H1 (cell line): ENCODE data around the gene RNF166. TPM values are rescaled to one million over a fixed set of nuclear protein-coding genes. Genes with fewer than 3 reads are reported as not detected.

ENCODE experiments used
- BCL11A ChIP-seq, 2 experiments: IDR thresholded peaks; one replicate each; pipeline ENCODE4 v1.6.1; 2011; ENCODE audit warnings: low read depth in 2 of 2, low read length in 2 of 2, mild to moderate bottlenecking in 2 of 2
- CTBP2 ChIP-seq: IDR thresholded peaks from 2 replicates; pipeline ENCODE4 v1.7.0; 2011; ENCODE audit warnings: borderline replicate concordance, mild to moderate bottlenecking, moderate library complexity, mixed read lengths, low read length; ENCODE audit not compliant: insufficient read depth, insufficient read length
- KDM5A ChIP-seq: fragments of 200-600 bp; IDR thresholded peaks from 2 replicates; pipeline ENCODE4 v1.7.1; 2012; ENCODE audit warnings: mild to moderate bottlenecking, low read length, inconsistent platforms, mixed read lengths
- NRF1 ChIP-seq: IDR thresholded peaks from 2 replicates; pipeline ENCODE4 v1.6.1; 2011; ENCODE audit warnings: mild to moderate bottlenecking, low read depth, low read length, improper control_type of control experiment
- polyA plus RNA-seq, 7 experiments: library from polyadenylated mRNA; depleted of rRNA in 3 of 7; stranded (reverse) in 5 of 7; unstranded in 2 of 7; fragments of >200 nt in 5 of 7; fragments of 200-250 nt in 2 of 7; gene quantifications; 1 replicate in 5 of 7; 2 replicates in 1 of 7; 4 replicates in 1 of 7; pipeline versions ENCODE4 v1.2.1 to v1.2.3, GENCODE V29; 2011 to 2013; ENCODE audit warnings: missing spikeins in 2 of 7, mixed read lengths in 2 of 7
- total RNA-seq: library from RNA; stranded (reverse); fragmentation: NEBNext Ultra II Directional; extraction: Animal tissue kit (Norgen Biotek cat#: 25700); gene quantifications from 2 replicates; pipeline ENCODE4 v1.2.1, GENCODE V29; 2021
- TF ChIP-seq, protein P1 (sequence below): fragments of 300-600 bp; sonication (generic); IDR thresholded peaks from 2 replicates; pipeline ENCODE4 v1.7.1; 2012; ENCODE audit warnings: low read length, moderate library complexity, mild to moderate bottlenecking, inconsistent platforms; ENCODE audit not compliant: insufficient replicate concordance

RNF166 gene
- total and polyA plus RNA-seq, 2 of the 8 experiments (the other 6 are each of a cell fraction or from before 2014, with no cell fraction given) = 29.8 to 31.2 TPM

DNA sequence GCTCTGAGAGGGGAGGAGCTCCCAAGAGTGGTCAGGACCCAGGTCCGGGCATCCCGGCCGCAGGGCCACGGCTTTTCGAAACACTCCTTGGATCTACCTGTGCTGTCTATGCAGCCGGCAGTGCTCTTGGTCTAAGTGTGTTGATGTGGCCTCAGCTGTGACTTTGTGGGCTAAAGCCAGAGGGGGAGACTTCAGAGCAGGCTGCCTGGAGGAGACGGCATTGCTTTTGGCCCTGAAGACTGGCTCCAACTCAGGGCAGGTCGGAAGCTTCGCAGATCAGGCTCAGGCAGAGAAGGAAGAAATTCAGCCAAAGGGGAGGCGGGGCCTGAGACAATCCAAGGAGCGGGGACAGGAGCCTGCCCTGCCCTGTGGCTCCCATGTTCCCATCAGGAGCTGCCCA is 47.4 kb upstream of the RNF166 start (continued):
- TF ChIP-seq, protein P1, sequence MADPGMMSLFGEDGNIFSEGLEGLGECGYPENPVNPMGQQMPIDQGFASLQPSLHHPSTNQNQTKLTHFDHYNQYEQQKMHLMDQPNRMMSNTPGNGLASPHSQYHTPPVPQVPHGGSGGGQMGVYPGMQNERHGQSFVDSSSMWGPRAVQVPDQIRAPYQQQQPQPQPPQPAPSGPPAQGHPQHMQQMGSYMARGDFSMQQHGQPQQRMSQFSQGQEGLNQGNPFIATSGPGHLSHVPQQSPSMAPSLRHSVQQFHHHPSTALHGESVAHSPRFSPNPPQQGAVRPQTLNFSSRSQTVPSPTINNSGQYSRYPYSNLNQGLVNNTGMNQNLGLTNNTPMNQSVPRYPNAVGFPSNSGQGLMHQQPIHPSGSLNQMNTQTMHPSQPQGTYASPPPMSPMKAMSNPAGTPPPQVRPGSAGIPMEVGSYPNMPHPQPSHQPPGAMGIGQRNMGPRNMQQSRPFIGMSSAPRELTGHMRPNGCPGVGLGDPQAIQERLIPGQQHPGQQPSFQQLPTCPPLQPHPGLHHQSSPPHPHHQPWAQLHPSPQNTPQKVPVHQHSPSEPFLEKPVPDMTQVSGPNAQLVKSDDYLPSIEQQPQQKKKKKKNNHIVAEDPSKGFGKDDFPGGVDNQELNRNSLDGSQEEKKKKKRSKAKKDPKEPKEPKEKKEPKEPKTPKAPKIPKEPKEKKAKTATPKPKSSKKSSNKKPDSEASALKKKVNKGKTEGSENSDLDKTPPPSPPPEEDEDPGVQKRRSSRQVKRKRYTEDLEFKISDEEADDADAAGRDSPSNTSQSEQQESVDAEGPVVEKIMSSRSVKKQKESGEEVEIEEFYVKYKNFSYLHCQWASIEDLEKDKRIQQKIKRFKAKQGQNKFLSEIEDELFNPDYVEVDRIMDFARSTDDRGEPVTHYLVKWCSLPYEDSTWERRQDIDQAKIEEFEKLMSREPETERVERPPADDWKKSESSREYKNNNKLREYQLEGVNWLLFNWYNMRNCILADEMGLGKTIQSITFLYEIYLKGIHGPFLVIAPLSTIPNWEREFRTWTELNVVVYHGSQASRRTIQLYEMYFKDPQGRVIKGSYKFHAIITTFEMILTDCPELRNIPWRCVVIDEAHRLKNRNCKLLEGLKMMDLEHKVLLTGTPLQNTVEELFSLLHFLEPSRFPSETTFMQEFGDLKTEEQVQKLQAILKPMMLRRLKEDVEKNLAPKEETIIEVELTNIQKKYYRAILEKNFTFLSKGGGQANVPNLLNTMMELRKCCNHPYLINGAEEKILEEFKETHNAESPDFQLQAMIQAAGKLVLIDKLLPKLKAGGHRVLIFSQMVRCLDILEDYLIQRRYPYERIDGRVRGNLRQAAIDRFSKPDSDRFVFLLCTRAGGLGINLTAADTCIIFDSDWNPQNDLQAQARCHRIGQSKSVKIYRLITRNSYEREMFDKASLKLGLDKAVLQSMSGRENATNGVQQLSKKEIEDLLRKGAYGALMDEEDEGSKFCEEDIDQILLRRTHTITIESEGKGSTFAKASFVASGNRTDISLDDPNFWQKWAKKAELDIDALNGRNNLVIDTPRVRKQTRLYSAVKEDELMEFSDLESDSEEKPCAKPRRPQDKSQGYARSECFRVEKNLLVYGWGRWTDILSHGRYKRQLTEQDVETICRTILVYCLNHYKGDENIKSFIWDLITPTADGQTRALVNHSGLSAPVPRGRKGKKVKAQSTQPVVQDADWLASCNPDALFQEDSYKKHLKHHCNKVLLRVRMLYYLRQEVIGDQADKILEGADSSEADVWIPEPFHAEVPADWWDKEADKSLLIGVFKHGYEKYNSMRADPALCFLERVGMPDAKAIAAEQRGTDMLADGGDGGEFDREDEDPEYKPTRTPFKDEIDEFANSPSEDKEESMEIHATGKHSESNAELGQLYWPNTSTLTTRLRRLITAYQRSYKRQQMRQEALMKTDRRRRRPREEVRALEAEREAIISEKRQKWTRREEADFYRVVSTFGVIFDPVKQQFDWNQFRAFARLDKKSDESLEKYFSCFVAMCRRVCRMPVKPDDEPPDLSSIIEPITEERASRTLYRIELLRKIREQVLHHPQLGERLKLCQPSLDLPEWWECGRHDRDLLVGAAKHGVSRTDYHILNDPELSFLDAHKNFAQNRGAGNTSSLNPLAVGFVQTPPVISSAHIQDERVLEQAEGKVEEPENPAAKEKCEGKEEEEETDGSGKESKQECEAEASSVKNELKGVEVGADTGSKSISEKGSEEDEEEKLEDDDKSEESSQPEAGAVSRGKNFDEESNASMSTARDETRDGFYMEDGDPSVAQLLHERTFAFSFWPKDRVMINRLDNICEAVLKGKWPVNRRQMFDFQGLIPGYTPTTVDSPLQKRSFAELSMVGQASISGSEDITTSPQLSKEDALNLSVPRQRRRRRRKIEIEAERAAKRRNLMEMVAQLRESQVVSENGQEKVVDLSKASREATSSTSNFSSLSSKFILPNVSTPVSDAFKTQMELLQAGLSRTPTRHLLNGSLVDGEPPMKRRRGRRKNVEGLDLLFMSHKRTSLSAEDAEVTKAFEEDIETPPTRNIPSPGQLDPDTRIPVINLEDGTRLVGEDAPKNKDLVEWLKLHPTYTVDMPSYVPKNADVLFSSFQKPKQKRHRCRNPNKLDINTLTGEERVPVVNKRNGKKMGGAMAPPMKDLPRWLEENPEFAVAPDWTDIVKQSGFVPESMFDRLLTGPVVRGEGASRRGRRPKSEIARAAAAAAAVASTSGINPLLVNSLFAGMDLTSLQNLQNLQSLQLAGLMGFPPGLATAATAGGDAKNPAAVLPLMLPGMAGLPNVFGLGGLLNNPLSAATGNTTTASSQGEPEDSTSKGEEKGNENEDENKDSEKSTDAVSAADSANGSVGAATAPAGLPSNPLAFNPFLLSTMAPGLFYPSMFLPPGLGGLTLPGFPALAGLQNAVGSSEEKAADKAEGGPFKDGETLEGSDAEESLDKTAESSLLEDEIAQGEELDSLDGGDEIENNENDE = no peak
- no peak for TF ChIP-seq NRF1
- no peak for TF ChIP-seq BCL11A (IDR thresholded peaks at IDR 0.05; ENCODE audit: low read depth in 2 of 2, low read length in 2 of 2)
- TF ChIP-seq CTBP2 = no peak
- TF ChIP-seq KDM5A = no peak
